Loucy (cell line): ENCODE measurements around the gene SLC19A1.

Source experiments
- CTCF ChIP-seq: fragments of 200-600 bp; sonication (generic); conservative IDR thresholded peaks from 2 replicates; pipeline ENCODE4 v1.5.1; 2014; ENCODE audit warnings: mild to moderate bottlenecking, antibody characterized with exemption, low read length
- EZH2phosphoT487 ChIP-seq: fragments of 200-600 bp; IDR thresholded peaks from 2 replicates; pipeline ENCODE4 v1.6.1; 2018; ENCODE audit warnings: antibody characterized with exemption, mild to moderate bottlenecking, moderate library complexity, borderline replicate concordance

GRCh38 chr21:45534636-45535331 lies 7.5 kb downstream of the SLC19A1 start:
- TF ChIP-seq EZH2phosphoT487 (no peak), CTCF (no peak)
